ENCODE measurements around the gene METTL8. TPM values are rescaled to one million over a fixed set of nuclear protein-coding genes. Genes with fewer than 3 reads are reported as not detected.

The METTL8 gene
- total RNA-seq, result 10 to 100 TPM in 7 of 10 donors, 1 to 10 TPM in 3; 6.6 to 13.6 (median 11.7) TPM
- polyA plus RNA-seq, result 1 to 10 TPM; 1.7 to 3.8 TPM
- long read RNA-seq, donor 1, full-length matches to known transcripts, result 4 of 4 reads
- long read RNA-seq, donor 1, partial matches to known transcripts, result 0 of 4 reads
- long read RNA-seq, donor 1, other reads (novel, unspliced or antisense), result 0 of 4 reads
- long read RNA-seq, donor 2, full-length matches to known transcripts, result 2 of 9 reads
- long read RNA-seq, donor 2, partial matches to known transcripts, result 1 of 9 reads
- long read RNA-seq, donor 2, other reads (novel, unspliced or antisense), result 6 of 9 reads
- long read RNA-seq, donor 3, full-length matches to known transcripts, result 5 of 14 reads
- long read RNA-seq, donor 3, partial matches to known transcripts, result 0 of 14 reads
- long read RNA-seq, donor 3, other reads (novel, unspliced or antisense), result 9 of 14 reads

GRCh38 chr2:171433763-171434012 is at the start of gene METTL8:
TSS of gene METTL8 (minus strand) at chr2:171433990. CDS start at chr2:171392185, 41,805 bp downstream.
- intact Hi-C loops (cut with DNase I), result loop anchor here in 7 of 10 donors (2.0 to 10.0 kb wide), 5 partner anchors 89 to 271 kb away; partner anchors contain the start of genes CYBRD1 (in 5 of the 7), TLK1 (in 3 of the 7) and DYNC1I2 (in 1 of the 7)
- DNase-seq (no peak), ATAC-seq (peak in 1 of 8 donors; percentile 9)
- H3K36me3 ChIP-seq, result peaks cover 0 to 31% (median 10%) of the 10 kb centered on the region in 9 donors
- WGBS, 2 donors, result 0 to 1% methylated on average over 15 of the region's 15 CpGs
- H3K4me3 ChIP-seq, result peak within 1 kb of the TSS; percentile 45 to 95 (median 82)
- no peaks in the 10 kb centered on the region for H3K27me3 ChIP-seq
- peak within 1 kb of the TSS; percentile 71 to 98 (median 96) for H3K27ac ChIP-seq
- peak in 1 of 9 donors; percentile 19 for TF ChIP-seq CTCF (IDR thresholded peaks at IDR 0.05)
- H3K4me1 ChIP-seq, result peaks cover 0 to 21% (median 17%) of the 10 kb centered on the region in 9 donors
- peaks cover 0 to 8% (median 0%) of the 10 kb centered on the region in 11 donors for H3K9me3 ChIP-seq

GRCh38 chr2:171482877-171483276 is 49.1 kb upstream of the METTL8 start:
- Histone ChIP-seq H3K4me3 (no peak overlapping the region), H3K9me3 (no peaks in the 10 kb centered on the region), H3K36me3 (peaks cover 0 to 62% (median 7%) of the 10 kb centered on the region in 9 donors), H3K4me1 (no peaks in the 10 kb centered on the region), H3K27ac (no peak overlapping the region), H3K27me3 (no peaks in the 10 kb centered on the region)
- TF ChIP-seq CTCF (IDR thresholded peaks at IDR 0.05), result no peak
- WGBS, 2 donors, result 90 to 95% methylated on average over 3 of the region's 3 CpGs
- DNase-seq (no peak), ATAC-seq (no peak)
- intact Hi-C loops (cut with DNase I), result no loop called here

GRCh38 chr2:171482308-171482707 is 48.5 kb upstream of the METTL8 start:
- TF ChIP-seq CTCF (IDR thresholded peaks at IDR 0.05), result no peak
- no peaks in the 10 kb centered on the region for H3K9me3 ChIP-seq
- ATAC-seq, result no peak
- no peak for DNase-seq
- no peak overlapping the region for H3K27ac ChIP-seq
- H3K36me3 ChIP-seq, result peaks cover 0 to 68% (median 11%) of the 10 kb centered on the region in 9 donors
- H3K27me3 ChIP-seq, result no peaks in the 10 kb centered on the region
- H3K4me3 ChIP-seq, result no peak overlapping the region
- no peaks in the 10 kb centered on the region for H3K4me1 ChIP-seq
- intact Hi-C loops (cut with DNase I), result no loop called here

GRCh38 chr2:171480908-171481307 is 47.1 kb upstream of the METTL8 start:
- DNase-seq (no peak), ATAC-seq (no peak)
- Histone ChIP-seq H3K27ac (no peak overlapping the region), H3K36me3 (peaks cover 0 to 81% (median 11%) of the 10 kb centered on the region in 9 donors), H3K9me3 (no peaks in the 10 kb centered on the region), H3K4me1 (no peaks in the 10 kb centered on the region), H3K27me3 (no peaks in the 10 kb centered on the region), H3K4me3 (no peak overlapping the region)
- WGBS, 2 donors, result 85 to 88% methylated on average over 1 of the region's 1 CpG
- intact Hi-C loops (cut with DNase I), result no loop called here
- TF ChIP-seq CTCF (IDR thresholded peaks at IDR 0.05), result no peak

Data from heart right ventricle (tissue), 16 donors.